HUDEP-2 (cell line): ENCODE measurements around the gene TMEM121B.

Experiments
- DNase-seq, 76 experiments: peaks; one replicate each; lab custom pipeline; 2025; ENCODE audit not compliant: unreplicated experiment in 76 of 76; lab: John Stamatoyannopoulos, UW

TMEM121B gene

DNA sequence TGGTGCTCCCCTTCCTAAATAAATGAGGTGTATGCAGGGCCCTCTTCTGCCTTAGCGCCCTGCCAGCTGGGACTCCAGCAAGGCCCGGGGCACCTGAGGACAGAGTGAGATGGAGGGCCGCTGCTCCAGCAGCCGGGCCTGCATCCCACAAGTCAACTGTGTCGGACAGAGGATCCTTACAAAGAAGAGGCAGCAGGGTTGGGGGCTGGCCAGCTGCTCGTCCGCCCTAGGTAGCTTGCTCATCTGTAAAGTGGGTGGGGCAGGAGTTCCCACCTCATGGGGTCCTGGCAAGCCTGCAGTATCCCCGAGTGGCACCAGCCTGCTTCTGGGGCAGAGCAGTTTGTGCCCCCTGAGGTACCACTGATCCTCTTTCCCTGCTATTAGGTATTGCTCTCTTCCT is 7.6 kb downstream of the TMEM121B start:
- no peak for DNase-seq

DNA sequence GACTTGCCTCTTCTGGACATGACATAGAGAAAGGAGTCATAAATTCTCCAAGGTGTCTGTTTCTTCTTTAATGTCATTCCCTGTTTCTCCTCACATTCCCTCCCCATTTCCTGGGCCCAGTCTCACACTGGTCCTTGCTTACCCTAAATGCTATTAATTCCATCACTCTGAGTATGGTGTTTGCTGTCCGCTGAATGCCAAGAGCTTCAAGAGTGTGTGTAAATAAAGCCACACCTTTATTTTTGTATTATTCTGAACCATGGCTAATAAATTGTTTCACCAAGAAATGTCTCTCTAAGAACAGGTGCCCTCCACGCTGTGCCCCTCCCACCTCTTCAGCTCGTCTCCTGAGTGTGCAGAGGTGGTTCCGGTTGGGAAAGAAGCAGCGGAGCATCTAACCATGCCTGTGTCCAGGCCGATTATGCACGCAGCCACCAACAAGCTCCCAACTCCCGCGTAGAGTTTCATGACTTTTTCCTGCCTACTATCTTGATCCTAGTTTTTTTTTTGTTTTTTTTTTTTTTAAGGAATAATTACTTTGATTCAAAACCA is 8.6 kb downstream of the TMEM121B start:
- DNase-seq: no peak

DNA sequence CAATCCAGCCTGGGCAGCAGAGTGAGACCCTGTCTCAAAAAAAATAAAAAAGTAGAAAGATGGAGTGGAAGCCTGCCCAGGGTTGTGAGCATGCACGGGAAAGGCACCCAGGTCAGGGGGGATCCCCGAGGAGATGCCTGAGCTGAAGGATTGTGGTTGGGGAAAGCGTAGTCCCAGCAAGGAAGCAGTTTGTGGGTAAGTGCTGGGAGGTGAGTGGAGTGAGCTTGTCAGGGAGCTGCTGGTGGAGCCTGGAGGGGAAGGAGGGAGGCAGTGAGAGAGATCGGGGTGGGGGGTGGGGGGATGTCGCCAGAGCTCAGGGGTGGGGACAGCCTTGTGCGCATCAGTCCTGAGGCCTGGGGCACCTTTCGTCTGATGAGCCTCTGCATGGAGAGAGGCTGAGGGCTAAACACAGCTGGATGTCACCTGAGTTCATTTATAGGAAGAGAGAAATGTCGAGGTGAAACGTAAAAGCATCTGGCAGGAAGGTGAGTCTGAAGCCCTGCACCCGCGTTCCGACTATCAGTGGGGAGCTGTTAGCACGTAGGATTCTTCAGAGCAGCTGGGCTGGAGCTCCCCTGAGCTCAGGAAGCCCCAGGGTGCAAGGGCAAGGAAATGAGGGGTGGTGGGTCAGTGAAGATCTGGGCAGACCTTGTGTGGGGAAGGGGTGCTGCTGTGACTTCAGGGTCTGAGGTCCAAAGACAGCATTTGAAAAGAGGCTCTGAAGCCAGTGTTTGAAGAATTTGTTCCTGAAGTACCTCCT is 10.2 kb downstream of the TMEM121B start:
- no peak for DNase-seq

DNA sequence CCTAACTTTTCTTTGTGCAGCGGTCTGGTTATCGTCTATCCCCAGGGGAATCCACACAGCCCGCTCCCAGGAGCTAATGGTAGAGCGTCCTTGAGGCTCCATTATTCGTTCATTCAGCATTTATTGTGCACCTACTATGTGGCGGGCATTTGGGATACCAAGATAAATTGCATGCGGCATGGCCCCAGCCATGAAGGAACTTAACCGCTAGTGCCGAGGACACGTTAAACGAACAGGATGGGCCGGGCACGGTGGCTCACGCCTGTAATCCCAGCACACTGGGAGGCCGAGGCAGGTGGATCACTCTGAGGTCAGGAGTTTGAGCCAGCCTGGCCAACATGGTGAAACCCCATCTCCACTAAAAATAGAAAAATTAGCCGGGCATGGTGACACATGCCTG is 11.2 kb downstream of the TMEM121B start:
- DNase-seq: no peak

DNA sequence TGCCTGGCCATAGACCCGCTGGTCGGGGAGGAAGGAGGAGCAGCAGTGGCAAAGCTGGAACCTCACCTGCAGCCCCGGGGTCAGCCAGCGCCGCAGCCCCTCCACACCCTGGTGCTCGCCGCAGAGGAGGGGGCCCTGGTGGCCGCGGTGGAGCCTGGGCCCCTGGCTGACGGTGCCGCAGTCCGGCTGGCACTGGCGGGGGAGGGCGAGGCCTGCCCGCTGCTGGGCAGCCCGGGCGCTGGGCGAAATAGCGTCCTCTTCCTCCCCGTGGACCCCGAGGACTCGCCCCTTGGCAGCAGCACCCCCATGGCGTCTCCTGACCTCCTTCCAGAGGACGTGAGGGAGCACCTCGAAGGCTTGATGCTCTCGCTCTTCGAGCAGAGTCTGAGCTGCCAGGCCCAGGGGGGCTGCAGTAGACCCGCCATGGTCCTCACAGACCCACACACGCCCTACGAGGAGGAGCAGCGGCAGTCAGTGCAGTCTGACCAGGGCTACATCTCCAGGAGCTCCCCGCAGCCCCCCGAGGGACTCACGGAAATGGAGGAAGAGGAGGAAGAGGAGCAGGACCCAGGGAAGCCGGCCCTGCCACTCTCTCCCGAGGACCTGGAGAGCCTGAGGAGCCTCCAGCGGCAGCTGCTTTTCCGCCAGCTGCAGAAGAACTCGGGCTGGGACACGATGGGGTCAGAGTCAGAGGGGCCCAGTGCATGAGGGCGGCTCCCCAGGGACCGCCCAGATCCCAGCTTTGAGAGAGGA is 11.9 kb downstream of the TMEM121B start:
- DNase-seq: no peak

DNA sequence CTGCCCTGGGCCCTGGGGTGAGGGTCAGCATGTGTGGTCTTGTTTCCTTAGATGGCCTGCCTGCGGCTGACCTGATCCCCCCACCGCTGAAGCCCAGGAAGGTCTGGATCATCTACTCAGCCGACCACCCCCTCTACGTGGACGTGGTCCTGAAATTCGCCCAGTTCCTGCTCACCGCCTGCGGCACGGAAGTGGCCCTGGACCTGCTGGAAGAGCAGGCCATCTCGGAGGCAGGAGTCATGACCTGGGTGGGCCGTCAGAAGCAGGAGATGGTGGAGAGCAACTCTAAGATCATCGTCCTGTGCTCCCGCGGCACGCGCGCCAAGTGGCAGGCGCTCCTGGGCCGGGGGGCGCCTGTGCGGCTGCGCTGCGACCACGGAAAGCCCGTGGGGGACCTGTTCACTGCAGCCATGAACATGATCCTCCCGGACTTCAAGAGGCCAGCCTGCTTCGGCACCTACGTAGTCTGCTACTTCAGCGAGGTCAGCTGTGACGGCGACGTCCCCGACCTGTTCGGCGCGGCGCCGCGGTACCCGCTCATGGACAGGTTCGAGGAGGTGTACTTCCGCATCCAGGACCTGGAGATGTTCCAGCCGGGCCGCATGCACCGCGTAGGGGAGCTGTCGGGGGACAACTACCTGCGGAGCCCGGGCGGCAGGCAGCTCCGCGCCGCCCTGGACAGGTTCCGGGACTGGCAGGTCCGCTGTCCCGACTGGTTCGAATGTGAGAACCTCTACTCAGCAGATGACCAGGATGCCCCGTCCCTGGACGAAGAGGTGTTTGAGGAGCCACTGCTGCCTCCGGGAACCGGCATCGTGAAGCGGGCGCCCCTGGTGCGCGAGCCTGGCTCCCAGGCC is 12.7 kb downstream of the TMEM121B start:
- no peak for DNase-seq

DNA sequence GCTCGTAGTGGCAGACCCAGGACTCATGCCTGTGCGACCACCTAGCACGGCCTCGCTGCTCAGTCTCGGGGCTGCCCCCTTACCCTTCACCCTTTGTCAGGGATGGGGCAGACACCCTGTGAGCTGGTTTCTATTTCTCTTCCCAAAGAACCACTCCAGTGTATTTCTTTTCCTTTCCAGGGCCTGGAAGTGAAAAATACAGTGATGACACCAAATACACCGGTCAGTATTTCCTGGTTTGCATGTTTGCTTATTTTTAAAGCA is 13.7 kb downstream of the TMEM121B start:
- DNase-seq: no peak

DNA sequence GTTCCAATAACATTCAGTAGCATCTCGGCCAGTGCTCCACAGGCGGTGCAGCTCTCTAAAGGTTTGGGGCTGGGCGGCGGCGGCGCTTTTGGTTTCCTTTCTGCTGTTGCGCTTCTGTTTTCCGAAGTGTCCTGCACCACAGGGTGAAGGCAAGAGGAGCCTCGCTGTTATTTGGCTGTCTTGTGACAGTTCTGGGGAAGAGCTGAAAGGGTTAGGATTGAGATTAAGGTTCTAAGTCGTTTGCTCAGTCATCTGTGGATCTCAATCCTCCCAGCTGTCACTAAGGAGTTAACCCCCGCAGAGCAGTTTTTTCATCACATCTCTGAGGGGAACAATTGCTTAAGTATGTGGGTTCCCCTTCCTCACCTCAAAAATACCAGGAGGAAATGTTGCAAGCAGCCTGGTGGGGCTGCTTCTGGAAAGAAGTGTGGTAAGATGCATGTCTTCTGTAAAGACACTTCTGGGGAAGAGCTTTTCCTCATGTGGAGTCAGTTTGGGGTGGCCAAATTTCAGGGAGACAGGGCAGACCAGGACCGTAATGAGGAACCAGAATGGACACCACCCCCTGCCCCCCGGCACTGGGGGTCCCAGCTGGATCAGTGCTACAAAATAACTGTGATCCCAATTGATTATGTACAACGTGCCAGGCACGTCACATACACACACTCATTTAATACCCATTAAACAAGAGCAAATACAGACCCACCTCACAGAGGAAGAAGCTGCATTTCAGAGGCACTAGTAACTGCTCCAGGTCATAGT is 14.2 kb downstream of the TMEM121B start:
- DNase-seq: no peak

DNA sequence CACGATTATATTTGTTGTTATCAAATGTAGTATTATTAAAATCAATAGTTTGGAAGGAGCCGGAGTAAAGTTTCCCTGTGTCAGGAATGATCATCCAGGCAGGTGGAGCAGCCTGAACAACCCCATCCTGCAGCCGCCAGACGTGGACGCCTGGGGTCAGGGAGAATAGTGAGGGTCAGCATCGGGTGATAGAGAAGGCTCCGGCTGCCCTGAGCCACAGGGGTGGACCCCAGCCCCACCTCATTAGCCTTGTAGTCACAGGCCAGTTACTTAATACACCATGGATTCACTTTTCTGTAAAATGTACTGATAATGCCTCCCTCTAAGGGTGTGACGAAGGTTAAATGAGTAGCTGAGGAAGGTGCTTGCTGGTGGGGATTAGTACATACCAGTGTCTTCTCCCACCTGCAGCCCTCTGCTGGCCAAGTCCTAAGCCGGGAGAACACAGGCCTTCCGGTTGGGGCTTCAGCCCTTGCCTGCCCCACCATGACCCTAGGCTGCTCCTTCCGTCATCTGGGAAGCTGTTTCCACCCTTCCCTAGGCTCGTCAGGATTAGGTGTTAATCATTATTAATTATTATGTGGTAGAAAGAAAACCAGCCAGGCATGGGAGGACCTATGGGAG is 14.9 kb downstream of the TMEM121B start:
- no peak for DNase-seq

DNA sequence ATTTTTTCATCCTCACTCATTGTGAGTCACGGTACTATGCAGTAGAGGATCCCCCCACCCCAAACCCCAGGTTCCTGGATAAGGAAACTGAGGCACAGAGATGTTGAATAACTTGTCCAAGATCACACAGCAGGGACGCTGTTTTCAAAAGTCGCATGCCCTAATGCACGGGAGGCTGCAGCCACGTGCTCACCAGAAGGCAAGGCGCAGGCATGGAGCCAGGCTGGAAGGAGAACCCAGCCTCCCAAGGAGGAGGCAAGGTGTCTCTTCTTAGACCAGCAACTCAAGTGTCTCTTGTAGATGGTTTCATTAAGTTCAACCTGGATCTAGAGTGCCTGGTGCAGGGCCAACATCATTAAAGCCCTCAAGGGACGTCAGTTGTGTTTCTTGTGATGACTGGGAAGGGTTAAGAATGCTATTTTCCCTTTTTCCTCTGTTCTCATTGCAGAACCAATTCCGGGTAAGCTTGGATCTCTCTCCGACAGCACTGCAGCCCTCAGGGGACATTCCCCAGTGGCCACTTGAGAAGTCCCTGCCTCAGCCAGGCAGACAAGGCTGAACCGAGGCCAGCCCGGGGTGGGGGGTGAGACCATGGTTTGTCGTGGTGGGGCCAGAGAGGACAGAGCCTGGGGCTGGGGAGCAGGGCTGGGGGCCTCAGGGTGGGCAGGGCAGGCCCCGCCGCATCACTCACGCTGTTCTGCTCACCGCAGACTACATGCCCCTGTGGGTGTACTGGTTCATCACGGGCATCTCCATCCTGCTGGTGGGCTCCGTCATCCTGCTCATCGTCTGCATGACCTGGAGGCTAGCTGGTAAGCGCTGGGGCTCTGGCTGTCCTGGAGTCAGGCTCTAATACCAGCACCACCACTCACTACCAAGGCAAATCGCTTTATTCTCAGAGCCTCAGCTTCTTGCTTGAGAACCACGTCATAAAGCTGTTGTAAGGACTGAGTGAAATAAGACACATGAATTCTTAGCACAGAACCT is 15.7 kb downstream of the TMEM121B start:
- no peak for DNase-seq

DNA sequence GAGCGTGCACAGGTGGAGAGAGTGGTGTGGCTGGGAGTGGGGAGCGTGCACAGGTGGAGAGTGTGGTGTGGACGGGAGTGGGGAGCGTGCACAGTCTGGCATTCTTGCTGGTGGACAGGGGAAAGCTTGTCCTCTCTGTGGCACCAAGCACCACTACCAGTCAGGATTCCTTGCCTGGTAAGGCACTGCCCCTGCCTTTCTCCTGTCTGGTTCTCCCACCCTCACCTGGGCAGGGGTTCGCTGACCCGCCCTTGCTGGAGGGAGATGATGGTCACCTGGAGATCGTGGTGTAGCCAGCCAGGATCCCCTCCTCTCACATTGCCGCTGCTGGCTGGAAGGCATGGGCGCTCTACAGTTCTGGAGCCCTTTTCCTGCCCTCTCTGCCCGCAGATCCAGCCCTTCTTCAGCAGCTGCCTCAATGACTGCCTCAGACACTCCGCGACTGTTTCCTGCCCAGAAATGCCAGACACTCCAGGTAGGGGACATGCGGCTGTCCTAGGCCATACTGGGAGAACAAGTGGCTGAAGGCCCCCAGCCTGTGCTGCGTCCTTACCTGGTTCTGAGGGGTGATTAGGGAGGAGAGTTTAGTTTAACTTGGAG is 16.7 kb downstream of the TMEM121B start:
- no peak for DNase-seq

DNA sequence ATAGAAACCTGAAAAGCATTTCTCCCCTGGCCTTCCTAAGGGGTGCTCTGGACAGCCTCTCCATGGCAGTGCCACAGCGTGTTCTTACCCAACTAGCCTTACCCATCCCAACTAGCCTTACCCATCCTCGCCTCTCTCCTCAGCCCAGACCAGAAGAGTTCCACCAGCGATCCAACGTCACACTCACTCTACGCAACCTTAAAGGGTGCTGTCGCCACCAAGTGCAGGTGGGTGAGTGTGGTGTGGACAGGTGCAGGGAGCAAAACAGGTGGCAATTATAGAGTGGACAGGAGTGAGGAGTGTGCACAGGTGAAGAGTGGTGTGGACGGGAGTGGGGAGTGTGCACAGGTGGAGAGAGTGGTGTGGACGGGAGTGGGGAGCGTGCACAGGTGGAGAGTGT is 17.8 kb downstream of the TMEM121B start:
- no peak for DNase-seq

DNA sequence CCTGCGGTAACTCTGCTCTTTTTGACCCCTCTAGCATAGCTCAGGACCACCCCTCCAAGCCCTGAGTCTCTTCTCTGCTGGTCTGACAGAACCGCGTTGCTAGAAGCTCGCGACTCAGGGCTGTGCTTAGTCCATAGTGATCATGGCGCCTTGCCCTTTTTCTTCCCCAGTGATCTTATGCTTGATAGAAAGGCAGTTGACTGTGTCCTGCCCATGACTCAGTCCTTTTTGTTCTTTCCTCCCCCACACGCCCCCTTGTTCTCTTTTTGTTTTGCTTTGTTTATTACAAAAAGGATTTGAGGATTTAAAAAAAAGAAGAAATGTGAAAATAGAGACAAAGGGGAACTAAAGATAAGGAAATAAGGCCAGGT is 18.9 kb downstream of the TMEM121B start:
- peak in 4 of 76 experiments; percentile 2 to 14 (median 8) for DNase-seq

DNA sequence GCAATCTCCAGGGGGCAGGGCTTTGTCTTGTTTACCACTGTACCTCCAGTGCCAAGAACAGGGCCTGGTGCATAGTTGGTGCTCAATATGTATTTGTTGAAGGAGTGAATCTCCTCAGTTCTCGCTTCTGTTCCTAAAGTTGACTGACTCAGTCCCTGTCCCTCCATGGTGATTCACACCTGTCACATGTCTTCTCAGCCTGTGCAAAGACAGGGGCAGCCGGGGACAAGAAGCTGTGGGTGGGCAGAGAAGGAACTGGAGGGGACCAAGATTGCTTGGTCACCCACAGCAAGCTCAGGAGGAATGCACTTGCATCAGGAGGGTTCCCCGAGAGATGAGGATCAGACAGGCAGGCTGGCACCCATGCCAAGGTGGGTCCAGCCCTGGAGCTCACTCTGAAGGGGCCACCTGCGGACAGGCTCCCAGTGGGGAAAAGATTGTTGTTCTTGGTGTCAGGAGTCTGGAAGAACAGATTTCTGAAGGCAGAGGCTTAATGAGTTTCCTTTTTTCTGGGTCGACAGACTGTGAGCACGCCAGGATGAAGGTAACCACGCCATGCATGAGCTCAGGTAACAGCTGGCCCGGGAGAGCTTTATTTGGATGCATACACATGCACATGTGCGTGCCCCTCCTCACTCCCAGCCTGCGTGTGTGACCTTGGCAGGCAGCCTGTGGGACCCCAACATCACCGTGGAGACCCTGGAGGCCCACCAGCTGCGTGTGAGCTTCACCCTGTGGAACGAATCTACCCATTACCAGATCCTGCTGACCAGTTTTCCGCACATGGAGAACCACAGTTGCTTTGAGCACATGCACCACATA is 19.5 kb downstream of the TMEM121B start:
- DNase-seq: no peak

DNA sequence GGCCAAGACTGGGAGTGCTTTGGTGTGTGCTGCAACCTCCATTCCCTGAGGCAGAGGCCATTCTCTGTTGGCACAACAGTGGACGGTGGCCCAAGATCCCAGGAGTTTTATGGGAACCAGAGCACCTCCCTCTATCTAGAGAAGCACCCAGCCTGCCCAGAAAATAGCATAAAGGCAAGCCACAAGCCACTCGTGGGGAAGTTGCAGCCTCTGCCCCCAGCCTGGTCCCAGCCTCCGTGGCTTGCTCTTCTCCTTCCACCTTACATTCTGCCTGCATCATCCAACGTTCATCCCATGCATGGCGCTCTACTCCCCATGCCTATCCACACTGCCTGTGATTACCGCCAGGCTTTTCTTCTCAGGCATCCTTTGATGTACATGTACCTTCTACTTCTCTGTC is 20.5 kb downstream of the TMEM121B start:
- no peak for DNase-seq

DNA sequence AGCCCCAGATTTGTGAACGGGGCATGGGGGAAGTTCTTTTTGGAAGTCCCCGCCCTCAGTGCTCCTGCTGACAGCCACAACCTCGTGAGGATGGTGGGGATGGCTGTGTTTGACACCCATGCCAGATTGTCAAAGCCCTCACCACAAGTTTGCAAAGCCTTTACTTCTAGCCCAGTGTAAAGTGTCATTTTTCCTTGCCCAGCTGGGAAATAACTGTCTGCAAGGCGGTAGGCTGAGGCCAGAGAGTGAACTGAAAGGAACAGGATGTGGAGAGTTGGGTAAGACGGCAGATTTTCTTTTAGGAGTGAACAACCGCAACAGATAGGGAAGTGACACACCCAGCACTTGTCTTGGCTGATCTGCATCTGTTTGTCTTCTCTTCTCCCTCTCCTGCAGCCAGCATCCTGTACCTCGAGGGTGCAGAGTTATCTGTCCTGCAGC is 22.8 kb downstream of the TMEM121B start:
- peak in 17 of 76 experiments; percentile 2 to 36 (median 13) for DNase-seq

DNA sequence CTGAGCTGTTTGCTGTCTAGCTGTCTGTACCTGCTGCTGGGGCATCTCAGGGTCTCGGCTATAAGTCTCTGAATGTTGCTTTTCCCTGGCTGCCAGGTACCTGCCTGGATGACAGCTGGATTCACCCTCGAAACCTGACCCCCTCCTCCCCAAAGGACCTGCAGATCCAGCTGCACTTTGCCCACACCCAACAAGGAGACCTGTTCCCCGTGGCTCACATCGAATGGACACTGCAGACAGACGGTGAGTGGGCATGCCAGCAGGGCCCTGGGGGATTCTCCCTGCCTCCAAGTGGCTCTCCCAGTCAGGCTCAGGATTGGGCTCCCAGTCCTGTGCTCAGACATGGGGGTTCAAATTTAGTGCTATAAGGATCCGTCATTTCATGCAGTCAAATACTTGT is 23.5 kb downstream of the TMEM121B start:
- DNase-seq: no peak

DNA sequence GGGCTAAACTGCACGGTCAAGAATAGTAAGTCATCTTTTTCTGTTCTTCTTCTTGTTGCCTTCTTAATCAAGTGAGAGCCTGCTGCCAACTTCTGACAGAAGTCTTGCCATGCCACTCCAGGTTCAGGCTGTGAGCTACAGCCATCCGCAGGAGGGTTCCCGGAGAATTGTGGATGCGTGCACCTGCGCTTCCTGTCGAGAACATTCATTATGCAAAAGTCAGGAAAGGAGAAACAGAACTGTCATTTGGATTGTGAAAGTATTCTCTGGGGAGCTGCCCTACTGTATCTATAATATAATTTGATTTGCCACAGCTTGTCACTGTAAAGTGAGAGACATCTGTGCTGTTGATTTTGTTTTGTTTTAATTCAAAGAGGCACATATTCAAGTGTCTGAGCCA is 24.1 kb downstream of the TMEM121B start:
- no peak for DNase-seq
